ENCODE data around the gene SCGB1A1. TPM values are rescaled to one million over a fixed set of nuclear protein-coding genes. Genes with fewer than 3 reads are reported as not detected.
A peak's percentile ranks its signal among the peaks of the same experiment; 100 is the strongest.

The SCGB1A1 gene
- total and polyA plus RNA-seq, 8 donors: 3.5 to 397 (median 19.0) TPM

DNA sequence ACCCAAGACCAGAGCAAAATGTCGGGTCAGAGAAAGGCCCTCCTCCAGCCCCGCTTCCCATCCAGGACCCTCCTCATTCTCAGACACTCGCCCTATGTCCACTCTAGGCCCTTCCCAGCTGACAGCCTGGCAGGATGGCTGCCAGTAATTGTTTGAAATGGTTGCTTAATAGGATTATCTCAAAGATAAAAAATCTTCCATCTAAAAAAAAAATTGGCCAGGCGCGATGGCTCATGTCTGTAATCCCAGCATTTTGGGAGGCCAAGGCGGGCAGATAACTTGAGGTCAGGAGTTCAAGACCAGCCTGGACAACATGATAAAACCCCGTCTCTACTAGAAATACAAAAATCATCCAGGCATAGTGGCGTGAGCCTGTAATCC lies 32.4 kb downstream of the SCGB1A1 start:
- H3K27ac ChIP-seq: no peak overlapping the region
- intact Hi-C loops (cut with DNase I): no loop called here
- TF ChIP-seq, protein P1, sequence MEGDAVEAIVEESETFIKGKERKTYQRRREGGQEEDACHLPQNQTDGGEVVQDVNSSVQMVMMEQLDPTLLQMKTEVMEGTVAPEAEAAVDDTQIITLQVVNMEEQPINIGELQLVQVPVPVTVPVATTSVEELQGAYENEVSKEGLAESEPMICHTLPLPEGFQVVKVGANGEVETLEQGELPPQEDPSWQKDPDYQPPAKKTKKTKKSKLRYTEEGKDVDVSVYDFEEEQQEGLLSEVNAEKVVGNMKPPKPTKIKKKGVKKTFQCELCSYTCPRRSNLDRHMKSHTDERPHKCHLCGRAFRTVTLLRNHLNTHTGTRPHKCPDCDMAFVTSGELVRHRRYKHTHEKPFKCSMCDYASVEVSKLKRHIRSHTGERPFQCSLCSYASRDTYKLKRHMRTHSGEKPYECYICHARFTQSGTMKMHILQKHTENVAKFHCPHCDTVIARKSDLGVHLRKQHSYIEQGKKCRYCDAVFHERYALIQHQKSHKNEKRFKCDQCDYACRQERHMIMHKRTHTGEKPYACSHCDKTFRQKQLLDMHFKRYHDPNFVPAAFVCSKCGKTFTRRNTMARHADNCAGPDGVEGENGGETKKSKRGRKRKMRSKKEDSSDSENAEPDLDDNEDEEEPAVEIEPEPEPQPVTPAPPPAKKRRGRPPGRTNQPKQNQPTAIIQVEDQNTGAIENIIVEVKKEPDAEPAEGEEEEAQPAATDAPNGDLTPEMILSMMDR (IDR thresholded peaks at IDR 0.05): no peak
- no peaks in the 10 kb centered on the region for H3K36me3 ChIP-seq
- H3K4me3 ChIP-seq: no peak overlapping the region
- peak in 1 of 4 donors; percentile 52 for DNase-seq
- no peaks in the 10 kb centered on the region for H3K27me3 ChIP-seq
- H3K9me3 ChIP-seq: no peaks in the 10 kb centered on the region
- ATAC-seq: no peak
- H3K4me1 ChIP-seq: peaks cover 0 to under 1% of the 10 kb centered on the region in 2 donors

DNA sequence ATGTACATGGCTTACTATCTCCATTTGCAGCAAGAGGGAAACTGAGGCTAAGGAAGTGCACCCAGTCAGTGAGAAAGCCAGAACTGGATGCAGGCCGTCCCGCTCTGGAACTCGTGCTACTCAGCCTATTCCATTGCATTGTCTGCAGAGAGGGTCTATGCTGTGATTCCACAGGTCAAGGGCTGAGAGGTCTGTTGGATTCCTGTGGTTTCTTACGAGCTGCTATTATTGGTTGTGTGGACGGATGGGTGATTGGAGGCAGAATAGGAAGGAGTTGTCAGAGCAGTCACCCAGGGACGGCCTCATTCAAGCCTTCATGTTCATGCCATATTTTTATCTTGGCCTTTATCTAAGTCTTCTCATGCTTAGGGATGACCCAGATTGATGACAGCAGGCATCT lies 33.4 kb downstream of the SCGB1A1 start:
- no peak overlapping the region for H3K4me3 ChIP-seq

DNA sequence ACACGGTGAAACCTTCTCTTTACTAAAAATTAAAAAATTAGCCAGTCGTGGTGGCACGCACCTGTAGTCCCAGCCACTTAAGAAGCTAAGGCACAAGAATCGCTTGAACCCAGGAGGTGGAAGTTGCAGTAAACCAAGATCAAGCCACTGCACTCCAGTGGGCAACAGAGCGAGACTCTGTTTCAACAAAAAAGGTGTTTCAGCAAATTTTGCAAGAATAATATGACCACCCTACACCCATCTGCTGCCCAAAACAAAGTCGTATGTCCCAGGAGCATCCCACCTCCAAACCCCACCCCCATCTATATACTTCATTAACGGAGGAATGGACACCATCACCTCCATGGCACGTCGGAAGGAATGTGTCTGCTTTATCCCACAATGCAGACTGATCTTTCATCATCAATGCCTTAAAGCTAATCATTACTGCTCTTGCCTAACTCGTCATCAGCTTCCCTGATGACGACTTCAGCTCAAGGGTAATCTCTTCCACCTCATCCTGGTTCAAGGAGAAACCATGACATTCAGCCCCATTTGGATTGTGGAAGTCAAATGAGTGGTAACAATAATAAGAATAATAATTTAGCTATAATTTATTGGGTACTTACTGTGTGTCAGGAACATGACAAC lies 34.1 kb downstream of the SCGB1A1 start:
- Histone ChIP-seq H3K27me3 (no peaks in the 10 kb centered on the region), H3K4me3 (no peak overlapping the region), H3K9me3 (no peaks in the 10 kb centered on the region), H3K27ac (no peak overlapping the region), H3K36me3 (no peaks in the 10 kb centered on the region), H3K4me1 (no peaks in the 10 kb centered on the region)
- no peak for DNase-seq
- intact Hi-C loops (cut with DNase I): no loop called here
- no peak for ATAC-seq
- TF ChIP-seq, protein P1 (IDR thresholded peaks at IDR 0.05): no peak

More for the DNA sequence above, 33.4 kb downstream of the SCGB1A1 start:
- no peaks in the 10 kb centered on the region for H3K4me1 ChIP-seq
- no peaks in the 10 kb centered on the region for H3K9me3 ChIP-seq
- no peak for DNase-seq
- intact Hi-C loops (cut with DNase I): no loop called here
- no peak for ATAC-seq
- TF ChIP-seq, protein P1 (IDR thresholded peaks at IDR 0.05): no peak
- no peaks in the 10 kb centered on the region for H3K36me3 ChIP-seq
- no peaks in the 10 kb centered on the region for H3K27me3 ChIP-seq
- H3K27ac ChIP-seq: no peak overlapping the region

DNA sequence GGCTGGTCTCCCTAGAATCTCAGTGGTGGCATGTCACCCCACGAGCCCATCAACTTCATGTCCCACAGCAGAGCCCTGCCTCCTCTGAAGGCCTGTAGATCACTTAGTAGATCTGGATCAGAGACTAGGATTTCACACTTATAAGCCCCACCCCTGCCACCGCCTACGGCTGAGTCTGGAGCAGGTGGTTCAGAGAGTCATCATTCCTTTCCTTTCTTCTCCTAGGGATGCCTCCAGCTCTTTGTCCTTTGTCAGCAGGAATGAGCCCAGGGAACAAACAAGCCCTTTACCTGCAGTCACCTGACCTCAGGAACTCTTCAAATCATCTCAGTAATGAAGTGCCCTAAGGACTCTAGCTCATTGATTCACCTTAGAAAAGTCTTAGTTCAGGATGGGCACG lies 37.8 kb downstream of the SCGB1A1 start:
- Histone ChIP-seq H3K4me3 (no peak overlapping the region), H3K9me3 (no peaks in the 10 kb centered on the region), H3K4me1 (peaks cover 0 to 9% of the 10 kb centered on the region in 2 donors), H3K36me3 (no peaks in the 10 kb centered on the region), H3K27me3 (no peaks in the 10 kb centered on the region), H3K27ac (no peak overlapping the region)
- intact Hi-C loops (cut with DNase I): no loop called here
- no peak for DNase-seq
- ATAC-seq: no peak
- TF ChIP-seq, protein P1 (IDR thresholded peaks at IDR 0.05): no peak

DNA sequence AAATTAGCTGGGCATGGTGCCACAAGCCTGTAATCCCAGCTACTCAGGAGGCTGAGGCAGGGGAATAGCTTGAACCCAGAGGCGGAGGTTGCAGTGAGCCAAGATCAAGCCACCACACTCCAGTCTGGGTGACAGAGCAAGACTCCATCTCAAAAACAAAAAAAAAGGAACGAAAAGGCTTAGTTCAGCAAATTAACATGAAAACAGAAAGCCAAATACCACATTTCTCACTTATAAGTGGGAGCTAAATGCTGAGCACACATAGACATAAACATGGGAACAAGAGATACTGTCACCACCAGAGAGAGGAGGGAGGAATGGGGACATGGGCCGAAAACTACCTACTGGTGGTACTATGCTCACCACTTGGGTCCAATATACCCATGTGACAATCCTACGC lies 38.6 kb downstream of the SCGB1A1 start:
- peaks cover 0 to 13% of the 10 kb centered on the region in 2 donors for H3K4me1 ChIP-seq
- H3K27me3 ChIP-seq: no peaks in the 10 kb centered on the region
- DNase-seq (no peak), ATAC-seq (peak; percentile 30)
- intact Hi-C loops (cut with DNase I): no loop called here
- TF ChIP-seq, protein P1 (IDR thresholded peaks at IDR 0.05): no peak
- H3K27ac ChIP-seq: no peak overlapping the region
- H3K36me3 ChIP-seq: no peaks in the 10 kb centered on the region
- no peak overlapping the region for H3K4me3 ChIP-seq
- H3K9me3 ChIP-seq: no peaks in the 10 kb centered on the region
